GM18951 (cell line): ENCODE measurements around the gene ZSCAN29.
"Not testable (repeated sequence)": the region's sequence is repeated elsewhere in the genome, so short reads cannot be mapped to it uniquely, and the experiment has no call there.

Experiments used
- POLR2A ChIP-seq: IDR thresholded peaks from 4 replicates; pipeline ENCODE4 v1.6.1; 2011; ENCODE audit warnings: mild to moderate bottlenecking; ENCODE audit not compliant: insufficient read length, insufficient read depth; ENCODE audit errors: extremely low read depth
- in situ Hi-C: fragments of 300-500 bp; cut with MboI; formaldehyde crosslinking; loops from one replicate; pipeline ENCODE4 v1.12.0; 2022; ENCODE audit warnings: low sequenced_read_pairs, mixed read lengths, inconsistent platforms; ENCODE audit not compliant: unreplicated experiment

The ZSCAN29 gene

GRCh38 chr15:43370975-43371974 lies at the start of gene ZSCAN29, which contains the start of gene TUBGCP4:
TSS of gene ZSCAN29 (minus strand) at chr15:43371043. CDS start at chr15:43369913, 1,130 bp downstream.
TSS of gene TUBGCP4 (plus strand) at chr15:43371101. CDS start at chr15:43371355, 254 bp downstream.
- in situ Hi-C loops, result no loop called here

DNA sequence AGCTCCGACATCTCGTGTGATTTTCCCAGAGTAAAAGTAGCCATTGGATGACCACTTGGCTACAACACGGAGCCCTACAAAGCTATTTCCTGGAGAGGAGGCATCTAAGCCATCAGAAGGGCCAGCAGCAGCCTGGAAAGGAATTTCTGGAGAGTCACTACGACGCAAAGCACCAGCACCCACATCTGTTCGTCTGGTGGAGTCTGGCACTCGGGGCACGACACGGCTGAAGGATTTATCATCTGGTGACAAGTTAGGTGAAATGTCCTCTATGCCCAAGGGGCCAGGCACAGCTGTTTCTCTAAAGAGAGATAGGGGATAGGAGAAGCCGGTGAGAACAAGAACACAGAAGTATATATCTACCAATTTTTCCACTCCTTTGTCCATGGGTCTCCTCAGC lies 49.6 kb upstream of the ZSCAN29 start:
- in situ Hi-C loops, result no loop called here
- no peak for TF ChIP-seq POLR2A

More at GRCh38 chr15:43370975-43371974, at the start of gene ZSCAN29, which contains the start of gene TUBGCP4:
- TF ChIP-seq POLR2A, result peak; percentile 84

DNA sequence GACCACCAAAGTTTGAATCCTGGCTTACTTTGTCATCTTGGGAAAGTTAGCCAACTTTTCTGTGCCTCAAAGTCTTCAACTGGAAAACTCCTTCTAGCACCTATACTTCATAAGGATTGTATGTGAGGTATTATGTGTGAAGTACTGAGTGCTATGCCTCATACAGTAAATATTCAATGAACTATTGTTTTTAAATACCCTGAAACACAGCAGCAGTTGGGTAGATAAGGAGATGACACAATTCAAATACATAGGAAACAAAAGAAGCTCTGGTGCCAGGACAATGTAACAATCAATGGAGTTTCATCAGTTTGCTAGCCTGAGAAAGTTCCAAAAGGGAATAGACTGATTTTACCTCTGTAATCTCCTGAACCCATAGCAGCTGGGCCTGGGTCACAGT lies 43.4 kb upstream of the ZSCAN29 start:
- in situ Hi-C loops, result no loop called here
- TF ChIP-seq POLR2A, result no peak

- in situ Hi-C loops, result no loop called here
- no peak for TF ChIP-seq POLR2A
Measured at GRCh38 chr15:43412096-43412495, 41.3 kb upstream of the ZSCAN29 start.

- in situ Hi-C loops, result no loop called here
- TF ChIP-seq POLR2A, result no peak
Measured at GRCh38 chr15:43410572-43411214, 39.9 kb upstream of the ZSCAN29 start.

DNA sequence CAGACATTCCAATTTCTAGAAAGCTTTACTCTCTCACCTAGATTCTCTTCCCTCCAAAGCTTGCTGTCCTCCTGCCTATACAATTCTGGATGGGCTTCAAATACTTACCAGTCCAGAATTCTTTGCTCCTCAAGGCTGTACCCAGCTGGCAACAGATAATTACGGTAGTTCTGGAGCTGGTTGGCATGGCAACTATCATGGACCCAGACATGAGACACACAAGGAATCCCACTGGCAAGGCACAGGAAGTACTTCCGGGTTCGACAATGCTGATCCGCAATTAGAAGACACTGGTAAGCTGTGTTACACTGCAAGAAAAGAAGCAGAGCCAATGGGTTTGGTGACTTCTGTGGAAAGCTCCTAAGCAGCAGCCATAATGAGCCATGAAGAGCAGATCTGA lies 37.9 kb upstream of the ZSCAN29 start:
- no peak for TF ChIP-seq POLR2A
- in situ Hi-C loops, result no loop called here

DNA sequence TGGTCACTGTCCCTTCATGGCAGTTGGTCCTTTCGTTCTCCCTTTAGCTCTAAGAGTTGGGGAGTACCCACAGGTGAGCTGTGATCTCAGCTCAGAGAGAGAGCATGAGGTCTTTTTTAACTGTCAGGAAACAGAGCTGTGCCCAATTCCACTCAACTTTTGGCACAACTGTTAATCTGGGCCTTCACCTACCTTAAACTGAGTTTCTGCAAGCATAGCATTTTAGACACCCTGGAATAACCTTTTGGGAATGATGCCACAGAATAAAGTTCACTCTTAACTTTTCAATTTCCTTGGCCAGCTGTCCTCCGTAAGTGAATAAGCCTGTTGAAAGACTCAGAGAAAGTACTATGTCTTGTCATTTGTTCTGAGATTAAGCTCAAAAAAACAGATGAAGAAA lies 36.0 kb upstream of the ZSCAN29 start:
- in situ Hi-C loops, result no loop called here
- TF ChIP-seq POLR2A, result no peak

- in situ Hi-C loops, result no loop called here
- TF ChIP-seq POLR2A, result no peak
Measured at GRCh38 chr15:43406189-43406588, 35.3 kb upstream of the ZSCAN29 start.

DNA sequence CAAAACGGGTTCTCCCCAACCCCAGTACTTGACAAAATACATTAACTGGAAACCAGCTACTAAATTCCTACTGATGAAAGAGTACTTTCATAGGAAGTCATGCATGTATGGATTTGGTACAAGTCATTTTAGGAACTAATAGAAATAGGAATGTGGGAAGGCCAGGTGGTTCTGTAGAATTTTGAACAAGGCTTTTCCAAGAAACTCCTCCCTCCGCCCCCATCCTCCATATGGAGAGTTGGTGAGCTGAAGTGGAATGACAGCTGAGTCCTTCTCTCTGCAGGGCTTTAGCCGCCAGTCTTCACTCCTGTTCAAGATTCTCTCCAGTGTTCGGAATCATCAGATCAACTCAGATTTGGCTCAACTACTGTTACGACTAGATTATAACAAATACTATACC lies 33.3 kb upstream of the ZSCAN29 start:
- in situ Hi-C loops, result no loop called here
- no peak for TF ChIP-seq POLR2A

GRCh38 chr15:43403616-43404015 lies 32.8 kb upstream of the ZSCAN29 start:
- no peak for TF ChIP-seq POLR2A
- in situ Hi-C loops, result no loop called here

DNA sequence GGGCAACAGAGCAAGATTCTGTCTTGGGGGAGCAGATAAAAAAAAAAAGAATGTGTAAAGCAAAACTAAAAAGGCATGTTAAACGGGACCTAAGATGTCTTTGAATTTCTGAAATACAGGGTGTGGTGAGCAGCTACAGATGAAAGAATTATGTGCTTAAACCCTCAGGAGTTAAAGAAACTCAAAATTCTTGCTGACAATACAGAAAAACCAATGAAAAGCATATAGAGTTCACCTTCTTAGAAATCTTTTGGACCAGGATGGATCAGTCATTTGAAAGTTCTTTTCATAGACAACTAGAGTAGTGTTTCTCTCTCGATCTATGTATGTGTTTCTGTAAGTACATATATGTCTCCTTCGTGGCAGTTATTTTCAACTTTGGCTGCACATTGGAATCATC lies 31.4 kb upstream of the ZSCAN29 start:
- in situ Hi-C loops, result no loop called here
- TF ChIP-seq POLR2A, result no peak

DNA sequence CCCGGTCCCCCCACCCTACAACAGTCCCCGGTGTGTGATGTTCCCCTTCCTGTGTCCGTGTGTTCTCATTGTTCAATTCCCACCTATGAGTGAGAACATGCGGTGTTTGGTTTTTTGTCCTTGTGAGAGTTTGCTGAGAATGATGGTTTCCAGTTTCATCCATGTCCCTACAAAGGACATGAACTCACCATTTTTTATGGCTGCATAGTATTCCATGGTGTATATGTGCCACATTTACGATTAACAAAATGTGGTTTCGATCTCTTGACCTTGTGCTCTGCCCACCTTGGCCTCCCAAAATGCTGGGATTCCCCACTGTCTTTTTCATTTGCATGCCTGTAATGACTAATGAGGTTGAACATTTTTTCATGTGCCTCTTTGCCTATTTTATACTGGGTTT lies 22.7 kb upstream of the ZSCAN29 start:
- in situ Hi-C loops, result not testable (repeated sequence)

DNA sequence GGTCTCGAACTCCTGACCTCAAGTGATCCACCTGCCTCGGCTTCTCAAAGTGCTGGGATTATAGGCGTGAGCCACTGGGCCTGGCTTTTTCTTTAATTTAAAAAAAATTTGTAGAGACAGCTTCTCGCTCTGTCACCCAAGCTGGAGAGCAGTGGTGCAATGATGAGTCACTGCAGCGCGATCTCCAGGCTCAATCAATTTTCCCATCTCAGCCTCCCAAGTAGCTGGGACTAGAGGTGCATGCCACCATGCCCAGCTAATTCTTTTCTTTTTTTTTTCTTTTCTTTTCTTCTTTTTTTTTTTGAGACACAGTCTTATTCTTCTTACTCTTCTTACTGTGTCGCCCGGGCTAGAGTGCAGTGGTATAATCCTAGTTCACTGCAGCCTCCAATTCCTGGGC lies 19.9 kb upstream of the ZSCAN29 start:
- in situ Hi-C loops, result no loop called here

DNA sequence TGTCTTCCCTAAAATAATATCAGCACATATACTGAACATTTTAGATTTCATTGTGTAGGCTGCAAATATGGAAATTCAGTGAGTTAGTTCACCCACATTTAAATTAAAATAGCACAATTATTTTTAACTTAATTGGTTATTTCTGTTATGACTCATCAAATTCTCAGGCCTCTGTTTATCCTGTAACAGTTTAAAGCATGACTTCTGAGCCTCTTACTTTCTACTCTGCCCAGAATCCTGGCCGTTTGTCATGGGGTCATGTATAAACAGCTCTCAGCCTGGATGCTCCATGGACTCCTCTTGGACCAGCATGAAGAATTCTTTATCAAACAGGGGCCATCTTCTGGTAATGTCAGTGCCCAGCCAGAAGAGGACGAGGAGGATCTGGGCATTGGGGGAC lies 12.2 kb upstream of the ZSCAN29 start:
- no peak for TF ChIP-seq POLR2A
- in situ Hi-C loops, result no loop called here

More for the DNA sequence above, 19.9 kb upstream of the ZSCAN29 start:
- TF ChIP-seq POLR2A, result no peak
